ENCODE results near the gene GPR34.

GPR34 gene

DNA sequence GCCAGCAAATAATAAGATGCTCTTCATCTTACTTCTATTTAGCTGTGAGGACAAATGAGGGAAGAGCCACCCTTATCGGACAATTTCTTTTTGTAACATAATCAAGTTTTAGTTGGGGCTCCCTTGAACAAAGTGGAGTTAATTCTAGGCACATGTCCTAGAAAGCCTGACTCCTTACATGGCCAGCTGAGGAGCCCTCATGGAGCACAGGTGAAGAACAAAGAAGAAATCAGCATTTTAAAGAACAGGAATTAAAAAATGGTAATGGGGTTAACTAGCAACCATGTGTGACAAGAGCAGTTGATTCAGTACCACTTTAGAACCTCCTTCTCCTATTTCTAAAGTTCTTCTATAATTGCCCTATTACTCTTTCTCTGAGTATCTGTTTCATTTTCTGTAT lies 51.1 kb downstream of the GPR34 start:
- no peak for DNase-seq

All from activated CD4-positive, alpha-beta T cell treated with anti-CD3 and anti-CD28 coated beads for 4 hours (primary cell).